Ectodermal cell (in vitro differentiated cells): Measurements from ENCODE around the gene HPS1.

Source experiments
- H3K27ac ChIP-seq: 2 replicates; pipeline ENCODE4 v1.7.0; 2013; ENCODE audit warnings: mild to moderate bottlenecking, low read depth, low read length; ENCODE audit not compliant: insufficient read depth, poor library complexity, severe bottlenecking
- H3K27me3 ChIP-seq: 2 replicates; pipeline ENCODE4 v1.7.0; 2013; ENCODE audit warnings: mild to moderate bottlenecking, low read length; ENCODE audit not compliant: insufficient read depth, control insufficient read depth, poor library complexity, severe bottlenecking
- H3K36me3 ChIP-seq: one replicate; pipeline ENCODE4 v1.7.0; 2013; ENCODE audit warnings: low read length; ENCODE audit not compliant: control insufficient read depth, insufficient read depth
- H3K4me1 ChIP-seq: one replicate; pipeline ENCODE4 v1.7.0; 2013; ENCODE audit warnings: low read length; ENCODE audit not compliant: control insufficient read depth, insufficient read depth
- H3K4me3 ChIP-seq: 2 replicates; pipeline ENCODE4 v1.7.0; 2013; ENCODE audit warnings: low read depth, low read length, control low read depth; ENCODE audit not compliant: insufficient read depth
- H3K9me3 ChIP-seq: 2 replicates; pipeline ENCODE4 v1.7.0; 2013; ENCODE audit warnings: mild to moderate bottlenecking, low read length, moderate library complexity; ENCODE audit not compliant: control insufficient read depth
- WGBS, 2 experiments: methylation state at CpG; one replicate each; pipeline ENCODE4 v1.1.7; 2013; ENCODE audit warnings: missing lambda C conversion rate in 2 of 2; 5-methylcytosine and 5-hydroxymethylcytosine counted together

HPS1 gene

GRCh38 chr10:98377536-98377935, 69.2 kb downstream of the HPS1 start:
- Histone ChIP-seq H3K9me3 (no peaks in the 10 kb centered on the region), H3K27me3 (no peaks in the 10 kb centered on the region), H3K36me3 (no peaks in the 10 kb centered on the region), H3K27ac (no peak overlapping the region), H3K4me1 (peaks cover 13% of the 10 kb centered on the region), H3K4me3 (no peak overlapping the region)
- 88 to 98% methylated on average over 2 to 3 of the region's 3 CpGs for WGBS, 2 experiments

GRCh38 chr10:98377001-98377400, 69.7 kb downstream of the HPS1 start:
- Histone ChIP-seq H3K36me3 (no peaks in the 10 kb centered on the region), H3K27me3 (no peaks in the 10 kb centered on the region), H3K27ac (no peak overlapping the region), H3K4me1 (peaks cover 13% of the 10 kb centered on the region), H3K9me3 (no peaks in the 10 kb centered on the region), H3K4me3 (no peak overlapping the region)
- WGBS, 2 experiments: 97 to 100% methylated on average over 1 to 2 of the region's 2 CpGs

- H3K9me3 ChIP-seq: no peaks in the 10 kb centered on the region
- no peaks in the 10 kb centered on the region for H3K27me3 ChIP-seq
- 88% methylated on average over 1 of the region's 1 CpG; no CpG with 5 or more reads in 1 of the 2 experiments for WGBS, 2 experiments
- H3K36me3 ChIP-seq: no peaks in the 10 kb centered on the region
- peaks cover 13% of the 10 kb centered on the region for H3K4me1 ChIP-seq
- H3K27ac ChIP-seq: no peak overlapping the region
- H3K4me3 ChIP-seq: no peak overlapping the region
Observed at GRCh38 chr10:98376485-98376884, 70.2 kb downstream of the HPS1 start.

- H3K27me3 ChIP-seq: no peaks in the 10 kb centered on the region
- no peak overlapping the region for H3K4me3 ChIP-seq
- H3K9me3 ChIP-seq: no peaks in the 10 kb centered on the region
- H3K36me3 ChIP-seq: no peaks in the 10 kb centered on the region
- peaks cover 15% of the 10 kb centered on the region for H3K4me1 ChIP-seq
- WGBS, 2 experiments: 50 to 59% methylated on average over 7 to 8 of the region's 8 CpGs
- no peak overlapping the region for H3K27ac ChIP-seq
Observed at GRCh38 chr10:98374217-98374985, 72.3 kb downstream of the HPS1 start.

GRCh38 chr10:98373260-98374040, 73.3 kb downstream of the HPS1 start:
- H3K4me1 ChIP-seq: peaks cover 16% of the 10 kb centered on the region
- 90 to 94% methylated on average over 10 to 12 of the region's 12 CpGs for WGBS, 2 experiments
- no peaks in the 10 kb centered on the region for H3K9me3 ChIP-seq
- no peak overlapping the region for H3K4me3 ChIP-seq
- no peak overlapping the region for H3K27ac ChIP-seq
- H3K36me3 ChIP-seq: no peaks in the 10 kb centered on the region
- no peaks in the 10 kb centered on the region for H3K27me3 ChIP-seq

- Histone ChIP-seq H3K27ac (no peak overlapping the region), H3K9me3 (no peaks in the 10 kb centered on the region), H3K36me3 (no peaks in the 10 kb centered on the region), H3K4me3 (no peak overlapping the region), H3K27me3 (no peaks in the 10 kb centered on the region), H3K4me1 (peaks cover 16% of the 10 kb centered on the region)
- WGBS, 2 experiments: 89 to 95% methylated on average over 13 to 14 of the region's 14 CpGs
Observed at GRCh38 chr10:98370831-98371820, 75.6 kb downstream of the HPS1 start.

- Histone ChIP-seq H3K27me3 (no peaks in the 10 kb centered on the region), H3K9me3 (no peaks in the 10 kb centered on the region), H3K27ac (no peak overlapping the region), H3K4me1 (peaks cover 16% of the 10 kb centered on the region), H3K4me3 (no peak overlapping the region), H3K36me3 (no peaks in the 10 kb centered on the region)
- 77 to 81% methylated on average over 7 of the region's 7 CpGs for WGBS, 2 experiments
Observed at GRCh38 chr10:98369801-98370200, 76.9 kb downstream of the HPS1 start.

- H3K27ac ChIP-seq: no peak overlapping the region
- 78 to 94% methylated on average over 2 of the region's 2 CpGs for WGBS, 2 experiments
- H3K4me3 ChIP-seq: no peak overlapping the region
- H3K27me3 ChIP-seq: no peaks in the 10 kb centered on the region
- peaks cover 6% of the 10 kb centered on the region for H3K4me1 ChIP-seq
- H3K9me3 ChIP-seq: no peaks in the 10 kb centered on the region
- no peaks in the 10 kb centered on the region for H3K36me3 ChIP-seq
Observed at GRCh38 chr10:98368644-98369043, 78.1 kb downstream of the HPS1 start.

GRCh38 chr10:98367604-98368451, 78.9 kb downstream of the HPS1 start:
- no peaks in the 10 kb centered on the region for H3K36me3 ChIP-seq
- no peak overlapping the region for H3K27ac ChIP-seq
- H3K27me3 ChIP-seq: no peaks in the 10 kb centered on the region
- H3K9me3 ChIP-seq: no peaks in the 10 kb centered on the region
- H3K4me1 ChIP-seq: peaks cover 6% of the 10 kb centered on the region
- H3K4me3 ChIP-seq: no peak overlapping the region
- 89 to 91% methylated on average over 19 of the region's 19 CpGs for WGBS, 2 experiments
